GM18867 (cell line): Measurements from ENCODE around the gene NPEPL1.
"Not testable (repeated sequence)": the region's sequence is repeated elsewhere in the genome, so short reads cannot be mapped to it uniquely, and the experiment has no call there.

Experiments used
- ATAC-seq: cut with Tn5 transposase; IDR thresholded peaks from one replicate; pipeline ENCODE4 v1.9.1; 2021; ENCODE audit warnings: mild to moderate bottlenecking, moderate library complexity; ENCODE audit not compliant: unreplicated experiment

NPEPL1 gene, protein sequence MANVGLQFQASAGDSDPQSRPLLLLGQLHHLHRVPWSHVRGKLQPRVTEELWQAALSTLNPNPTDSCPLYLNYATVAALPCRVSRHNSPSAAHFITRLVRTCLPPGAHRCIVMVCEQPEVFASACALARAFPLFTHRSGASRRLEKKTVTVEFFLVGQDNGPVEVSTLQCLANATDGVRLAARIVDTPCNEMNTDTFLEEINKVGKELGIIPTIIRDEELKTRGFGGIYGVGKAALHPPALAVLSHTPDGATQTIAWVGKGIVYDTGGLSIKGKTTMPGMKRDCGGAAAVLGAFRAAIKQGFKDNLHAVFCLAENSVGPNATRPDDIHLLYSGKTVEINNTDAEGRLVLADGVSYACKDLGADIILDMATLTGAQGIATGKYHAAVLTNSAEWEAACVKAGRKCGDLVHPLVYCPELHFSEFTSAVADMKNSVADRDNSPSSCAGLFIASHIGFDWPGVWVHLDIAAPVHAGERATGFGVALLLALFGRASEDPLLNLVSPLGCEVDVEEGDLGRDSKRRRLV

DNA sequence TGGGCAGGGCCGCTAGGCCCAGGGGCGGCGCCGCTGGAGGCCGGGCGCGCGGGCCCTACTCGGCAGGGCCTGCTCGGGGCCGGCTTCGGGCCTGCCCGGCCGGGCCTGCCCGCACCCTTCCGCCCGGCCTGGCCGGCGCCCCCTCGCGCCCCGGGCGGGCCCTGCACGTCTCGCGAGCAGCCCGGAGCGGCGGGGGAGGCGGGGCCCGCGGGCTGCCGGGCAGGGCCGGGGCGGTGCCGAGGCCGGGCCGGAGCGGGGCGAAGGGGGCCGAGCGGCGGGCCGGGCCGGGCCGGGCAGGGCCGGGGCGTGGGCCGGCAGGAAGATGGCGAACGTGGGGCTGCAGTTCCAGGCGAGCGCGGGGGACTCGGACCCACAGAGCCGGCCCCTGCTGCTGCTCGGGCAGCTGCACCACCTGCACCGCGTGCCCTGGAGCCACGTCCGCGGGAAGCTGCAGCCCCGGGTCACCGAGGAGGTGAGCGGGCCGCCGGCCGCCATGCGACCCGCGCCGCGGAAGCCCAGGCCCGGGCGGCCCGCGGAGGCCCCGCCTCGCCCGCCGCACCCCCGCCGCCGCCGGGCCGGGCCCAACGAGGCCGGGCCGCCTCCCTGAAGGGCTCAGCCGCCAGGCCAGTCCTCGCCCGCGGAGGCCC, at the start of gene NPEPL1:
Gene NPEPL1, plus strand, starts transcription at position 222 of the 647 bp plus-strand sequence. Its CDS starts 101 bp downstream, at position 323.
- ATAC-seq = peak; percentile 90

DNA sequence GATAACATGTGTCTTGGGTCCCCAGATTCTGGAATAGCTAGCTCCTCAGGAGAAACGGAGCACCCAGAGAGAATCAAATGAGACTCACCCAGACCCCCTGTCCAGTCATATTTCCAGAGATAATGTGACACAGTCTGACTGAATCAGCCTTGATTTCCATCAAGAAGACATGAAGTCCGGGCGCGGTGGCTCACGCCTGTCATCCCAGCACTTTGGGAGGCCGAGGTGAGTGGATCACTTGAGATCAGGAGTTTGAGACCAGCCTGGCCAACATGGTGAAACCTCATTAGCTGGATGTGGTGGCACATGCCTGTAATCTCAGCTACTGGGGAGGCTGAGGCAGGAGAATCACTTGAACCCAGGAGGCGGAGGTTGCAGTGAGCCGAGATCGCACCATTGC, 49.7 kb upstream of the NPEPL1 start:
- ATAC-seq = not testable (repeated sequence)

DNA sequence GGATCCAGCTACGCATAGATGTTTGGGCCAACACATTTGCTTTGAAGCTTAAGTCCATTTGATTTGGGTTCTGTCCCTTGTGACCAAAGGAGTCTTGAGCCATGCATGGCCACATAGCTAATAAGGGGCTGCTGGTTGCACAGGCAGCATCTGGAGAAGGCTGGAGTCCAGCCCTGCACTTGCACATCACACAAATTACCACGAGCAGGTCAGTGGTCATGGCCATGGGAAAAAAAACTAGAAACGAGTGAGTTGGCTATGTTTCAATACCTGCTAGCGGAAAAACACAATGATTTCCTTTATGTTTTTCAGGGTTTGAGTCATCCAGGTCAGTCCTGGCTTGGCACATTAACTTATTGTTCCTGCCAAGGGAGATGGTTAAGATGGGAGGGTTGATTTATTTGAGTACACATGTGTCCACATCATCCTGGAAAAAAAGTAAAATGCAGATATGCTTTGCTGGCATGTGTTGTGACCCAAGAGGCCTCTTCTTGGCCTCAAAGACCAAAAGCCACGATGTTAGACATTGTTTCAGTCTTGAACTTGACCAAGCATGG, 47.1 kb upstream of the NPEPL1 start:
- ATAC-seq = no peak

DNA sequence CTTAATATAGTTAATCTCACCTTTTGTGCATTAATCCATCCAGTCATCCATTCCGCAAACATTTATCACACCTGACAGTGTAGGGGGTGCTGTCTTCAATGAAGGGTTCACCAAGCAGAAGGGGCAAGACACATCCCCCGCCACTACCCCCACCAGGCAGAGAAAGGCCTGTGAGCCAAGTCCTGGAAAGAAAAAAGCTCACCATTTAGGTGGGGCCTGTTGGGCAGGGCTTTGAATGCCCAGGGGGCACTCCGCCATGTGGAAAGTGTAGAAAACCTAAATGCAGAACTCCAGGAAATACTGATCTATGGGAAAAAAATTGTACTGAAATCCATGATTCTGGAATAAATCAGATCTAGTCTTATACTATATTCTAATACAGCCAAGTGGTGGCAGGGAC, 46.3 kb upstream of the NPEPL1 start:
- no peak for ATAC-seq

DNA sequence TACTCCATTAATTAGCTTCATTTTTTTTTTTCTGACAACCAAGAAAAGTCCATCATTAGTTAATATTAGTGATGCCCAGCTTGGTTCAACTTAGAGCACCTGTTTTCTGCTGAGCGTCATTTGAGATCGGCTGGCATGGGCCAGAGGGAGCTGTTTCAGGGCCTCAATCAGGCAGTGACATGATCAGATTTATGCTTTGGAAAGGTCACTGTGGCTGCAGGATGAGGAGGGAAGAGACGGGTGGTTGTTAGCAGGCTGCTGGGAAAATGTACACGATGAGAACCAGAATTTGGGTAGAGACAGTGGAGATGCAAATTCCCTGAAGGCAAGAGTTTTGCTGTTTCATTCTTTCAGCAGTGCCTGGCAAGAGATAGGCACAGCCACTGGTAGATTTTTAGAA, 45.9 kb upstream of the NPEPL1 start:
- ATAC-seq = no peak

DNA sequence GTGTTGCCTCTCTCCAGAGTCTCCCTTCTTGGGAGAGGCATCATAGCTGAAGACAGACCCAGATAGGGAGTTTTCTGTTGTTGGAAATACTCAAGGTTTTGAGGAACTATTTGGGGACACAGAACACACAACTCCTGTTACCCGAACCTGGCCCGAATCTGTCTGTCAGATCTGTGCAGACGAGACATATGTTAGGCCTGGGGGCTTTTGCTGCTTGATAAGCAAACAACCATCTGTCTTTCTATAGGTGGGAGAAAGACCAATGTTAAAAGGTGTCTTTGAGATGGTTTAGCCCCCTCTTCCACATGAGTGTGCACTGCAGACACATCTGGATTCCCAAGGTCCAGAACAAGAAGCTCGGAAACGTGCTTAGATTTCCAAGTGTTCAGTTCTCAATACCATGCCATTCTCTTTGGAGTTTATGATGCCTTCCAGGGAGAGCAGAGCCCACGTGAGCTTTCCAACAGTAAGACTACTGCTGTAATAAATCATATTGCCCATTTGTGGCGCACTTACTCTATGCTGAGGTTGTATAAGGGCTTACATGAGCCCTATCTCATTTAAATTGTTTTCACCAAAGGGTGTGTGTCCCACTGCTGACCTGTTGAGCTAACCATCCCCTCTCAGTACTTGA, 45.3 kb upstream of the NPEPL1 start:
- no peak for ATAC-seq

DNA sequence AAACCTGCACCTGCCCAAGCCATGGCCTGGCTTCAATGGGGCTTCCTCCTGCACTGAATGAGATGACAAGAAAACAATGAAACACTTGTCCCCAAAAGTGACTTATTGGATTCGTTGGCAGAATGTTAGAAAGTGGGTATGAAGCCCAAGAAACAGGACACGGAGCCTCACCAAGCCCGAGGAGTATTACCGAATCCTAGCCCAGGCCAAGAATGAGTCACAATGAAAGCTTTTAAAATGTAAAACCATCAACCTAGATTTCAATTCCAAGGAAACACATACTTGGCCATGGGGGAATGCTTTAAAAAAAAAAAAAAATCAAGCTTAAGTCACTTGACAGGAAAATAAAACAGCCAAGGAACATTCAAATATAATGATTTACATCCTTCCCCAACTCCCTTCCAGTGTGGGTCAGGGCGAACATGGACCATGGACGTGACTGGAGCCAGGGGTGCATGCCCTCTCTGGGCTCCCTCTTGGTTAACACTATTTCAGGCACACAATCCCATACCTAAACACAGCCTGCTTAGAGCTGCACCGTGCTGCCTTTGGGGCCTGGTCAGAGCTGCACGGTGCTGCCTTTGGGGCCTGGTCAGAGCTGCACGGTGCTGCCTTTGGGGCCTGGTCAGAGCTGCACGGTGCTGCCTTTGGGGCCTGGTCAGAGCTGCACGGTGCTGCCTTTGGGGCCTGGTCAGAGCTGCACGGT, 44.7 kb upstream of the NPEPL1 start:
- ATAC-seq = no peak

DNA sequence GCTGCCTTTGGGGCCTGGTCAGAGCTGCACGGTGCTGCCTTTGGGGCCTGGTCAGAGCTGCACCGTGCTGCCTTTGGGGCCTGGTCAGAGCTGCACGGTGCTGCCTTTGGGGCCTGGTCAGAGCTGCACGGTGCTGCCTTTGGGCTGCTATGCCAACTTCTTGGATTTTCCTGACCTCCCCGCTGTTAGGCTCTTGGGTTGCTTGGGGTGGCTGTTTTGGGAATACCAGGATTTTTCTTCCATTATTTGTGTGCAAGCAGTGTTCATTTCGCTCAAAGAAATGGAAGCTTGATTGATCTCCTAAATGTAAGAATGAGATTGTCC, 44.1 kb upstream of the NPEPL1 start:
- ATAC-seq = not testable (repeated sequence)

DNA sequence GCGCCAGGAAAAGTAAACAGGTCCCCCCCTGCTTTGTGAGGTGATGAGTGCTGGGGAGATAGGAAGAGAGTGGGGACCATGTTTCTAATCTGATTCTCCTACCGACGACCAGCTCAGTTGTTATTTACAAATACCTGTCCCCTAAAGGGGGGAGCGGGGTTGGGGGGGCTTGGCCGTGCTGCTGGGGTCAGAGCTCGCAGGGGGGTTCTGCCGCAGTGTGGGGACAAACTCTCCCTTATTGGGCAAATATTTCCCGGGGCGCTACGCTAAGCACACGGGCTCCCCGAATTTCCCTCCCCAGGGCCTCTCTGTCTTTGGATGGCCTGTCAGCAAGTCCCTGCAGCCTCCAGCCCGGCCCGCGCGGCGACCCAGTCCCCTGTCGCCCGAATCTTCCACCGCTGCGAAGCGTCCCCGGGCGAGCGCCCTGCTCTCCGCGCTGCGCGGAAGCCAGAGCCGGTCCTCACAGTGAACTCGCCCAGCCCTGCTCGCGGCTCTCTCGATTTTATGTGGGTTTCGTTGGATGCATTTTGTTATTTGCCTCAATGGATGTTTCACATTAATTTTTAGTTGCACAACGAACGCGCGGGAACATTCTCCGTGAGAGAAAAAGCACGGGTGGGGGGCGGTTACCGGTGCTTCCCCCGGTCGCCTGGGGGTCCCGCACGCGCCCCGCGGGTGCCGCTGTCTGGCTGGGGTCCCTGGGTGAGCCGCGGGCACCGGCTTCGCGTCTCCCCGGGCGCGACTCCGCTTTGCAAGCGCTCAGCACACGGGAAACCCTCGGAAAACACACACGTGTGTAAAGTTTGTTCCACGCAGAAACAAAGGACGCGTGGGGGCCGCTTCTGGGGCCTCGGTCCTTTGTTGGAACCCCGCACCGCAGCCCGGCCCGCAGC, 43.1 kb upstream of the NPEPL1 start:
- no peak for ATAC-seq

DNA sequence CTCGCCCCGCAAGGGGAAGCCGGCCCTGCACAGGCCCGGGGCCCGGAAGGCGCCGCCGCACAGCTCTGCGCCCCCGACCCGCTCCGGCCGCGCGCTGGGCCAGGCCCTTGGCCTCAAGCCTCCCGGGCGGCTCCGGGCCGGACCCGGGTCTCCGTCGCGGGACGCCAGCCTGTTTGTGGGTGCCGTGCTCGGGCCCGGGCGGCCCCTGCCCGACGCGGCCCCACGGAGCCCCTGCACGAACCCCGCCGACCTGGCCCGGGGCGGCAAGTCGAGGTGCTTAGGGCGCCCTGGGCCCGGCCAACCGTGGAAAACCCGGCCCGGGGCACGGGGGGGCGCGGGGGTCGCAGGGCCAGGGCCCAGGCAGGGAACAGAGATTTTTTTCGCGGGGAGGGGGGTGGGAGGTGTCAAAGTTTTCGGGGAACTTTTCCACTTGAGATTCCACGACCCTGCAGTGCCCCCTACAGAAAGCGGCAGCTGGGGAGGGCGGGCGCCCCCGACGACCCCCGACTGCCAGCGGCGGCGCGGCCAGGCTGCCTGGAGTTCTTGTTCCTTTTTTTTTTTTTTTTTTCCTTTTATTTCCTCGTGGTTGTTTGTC, 42.3 kb upstream of the NPEPL1 start:
- ATAC-seq = peak; percentile 22

DNA sequence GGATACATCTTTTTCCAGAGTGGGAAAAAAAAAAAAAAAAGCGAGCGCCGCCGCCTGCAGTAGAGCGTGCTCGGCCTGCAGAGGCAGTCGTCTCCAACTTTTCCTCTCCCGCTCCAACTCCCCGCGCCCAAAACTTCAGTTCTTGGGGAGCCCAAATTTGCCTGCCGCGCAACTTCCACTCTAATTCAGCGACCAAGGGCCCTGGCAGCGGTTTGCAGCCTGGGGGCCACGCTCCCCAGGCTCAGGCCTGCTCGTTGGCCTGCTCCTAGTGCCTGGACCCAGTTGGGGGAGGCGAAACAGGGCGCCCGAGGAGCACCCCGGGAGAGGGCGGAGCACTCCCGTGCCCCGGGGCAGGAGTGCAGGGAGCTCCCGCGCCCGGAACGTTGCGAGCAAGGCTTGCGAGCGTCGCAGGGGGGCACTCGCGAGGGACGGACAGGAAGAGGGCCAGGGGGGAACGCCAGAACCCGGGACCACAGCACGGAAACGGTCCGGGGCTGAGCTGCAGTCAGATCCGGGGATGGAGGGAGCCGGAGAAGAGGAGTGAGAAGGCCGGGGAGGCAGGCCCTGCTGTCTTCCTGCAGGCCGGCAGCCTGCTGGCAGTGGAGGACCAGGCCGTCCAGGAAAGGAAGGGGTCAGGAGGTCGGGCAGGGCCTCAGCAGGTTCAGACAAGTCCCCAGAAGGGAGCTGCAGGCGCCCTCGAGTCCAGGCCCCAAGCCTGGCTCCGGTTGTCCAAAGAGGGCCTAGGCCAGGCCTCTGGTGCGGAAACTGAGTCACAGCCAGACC, 41.6 kb upstream of the NPEPL1 start, which contains the start of gene STX16:
Gene STX16, plus strand, starts transcription at position 508 of the 783 bp plus-strand sequence. CDS start 724 bp downstream, outside the sequence.
- ATAC-seq = peak; percentile 66

DNA sequence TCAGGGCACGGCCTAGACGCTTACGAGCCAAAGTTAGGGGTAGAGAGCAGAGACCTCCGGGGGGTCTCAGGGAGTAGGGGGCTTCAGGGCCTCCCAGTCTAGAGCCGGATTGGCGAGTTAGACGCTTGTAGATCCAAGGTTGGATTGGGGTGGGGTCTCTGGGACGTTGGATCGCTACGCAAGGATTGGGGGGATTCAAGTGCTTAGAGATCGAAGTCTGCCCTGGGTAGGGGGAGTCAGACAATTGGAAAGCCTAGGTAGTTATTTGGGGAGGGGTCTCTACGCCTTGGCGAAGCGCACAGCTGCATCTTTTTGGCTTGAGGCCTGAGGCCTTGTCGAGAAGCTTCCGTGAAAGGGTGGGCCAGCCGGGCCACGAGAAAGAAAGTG, 41.0 kb upstream of the NPEPL1 start:
- no peak for ATAC-seq

DNA sequence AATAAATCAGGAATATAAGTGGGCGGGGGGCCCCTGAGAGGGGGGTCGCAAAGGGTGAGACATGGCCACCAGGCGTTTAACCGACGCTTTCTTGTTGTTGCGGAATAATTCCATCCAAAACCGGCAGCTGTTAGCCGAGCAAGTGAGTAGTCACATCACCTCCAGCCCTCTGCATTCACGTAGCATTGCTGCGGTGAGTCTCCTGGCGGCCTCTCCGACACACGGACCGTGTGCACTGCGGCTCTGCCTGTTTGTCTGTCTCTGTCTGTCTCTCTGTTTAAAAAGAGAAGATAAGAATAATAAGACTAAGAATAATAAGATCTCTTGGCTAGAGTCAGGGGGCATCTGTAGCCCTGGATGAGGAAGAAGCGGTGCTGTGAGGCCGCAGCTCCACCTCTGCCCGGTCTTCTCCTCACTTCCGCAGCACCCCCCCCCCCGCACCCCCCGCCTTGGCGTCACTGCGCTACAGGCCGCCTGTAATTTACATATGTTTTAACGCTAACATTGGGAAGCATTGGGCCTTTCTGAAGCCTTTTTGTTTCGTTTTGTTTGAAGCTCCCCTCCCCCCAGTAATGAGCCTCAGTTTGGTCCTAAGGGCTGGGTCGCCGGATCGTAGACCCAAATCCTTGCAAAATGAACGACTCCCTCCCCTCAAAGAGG, 40.5 kb upstream of the NPEPL1 start:
- ATAC-seq = peak; percentile 37

DNA sequence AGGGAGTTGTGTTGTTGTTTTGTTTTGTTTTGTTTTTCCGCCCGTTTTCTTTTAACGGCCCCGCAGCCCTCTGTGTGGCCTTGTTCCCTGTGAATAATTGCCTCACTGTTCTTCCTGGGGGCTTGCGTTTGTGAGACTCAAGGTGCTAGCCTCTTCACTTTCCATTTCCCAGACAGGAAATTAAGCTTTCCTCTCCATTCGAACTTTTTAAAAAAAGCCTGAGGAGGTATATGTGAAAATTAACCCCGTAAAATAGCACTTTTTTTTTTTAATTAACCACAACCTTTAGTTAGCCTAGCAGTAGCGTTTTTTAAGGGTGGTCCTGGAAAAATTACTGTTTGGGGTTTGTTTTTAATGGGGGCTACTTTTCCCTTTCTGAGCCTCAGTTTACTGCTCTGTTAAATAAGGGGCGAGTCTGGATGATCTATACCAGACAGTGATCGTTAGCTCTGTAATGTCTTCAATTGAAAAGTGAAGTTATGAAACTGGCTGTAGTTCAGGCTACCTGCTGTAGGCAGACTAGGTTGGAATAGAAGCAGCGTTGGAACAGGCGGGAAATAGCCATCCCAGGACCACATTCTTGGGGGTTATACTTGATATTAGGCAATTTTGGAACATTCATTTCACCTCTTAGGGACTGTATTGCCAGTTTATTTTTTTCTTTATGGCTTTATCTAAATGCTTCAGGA, 39.9 kb upstream of the NPEPL1 start:
- peak; percentile 4 for ATAC-seq

DNA sequence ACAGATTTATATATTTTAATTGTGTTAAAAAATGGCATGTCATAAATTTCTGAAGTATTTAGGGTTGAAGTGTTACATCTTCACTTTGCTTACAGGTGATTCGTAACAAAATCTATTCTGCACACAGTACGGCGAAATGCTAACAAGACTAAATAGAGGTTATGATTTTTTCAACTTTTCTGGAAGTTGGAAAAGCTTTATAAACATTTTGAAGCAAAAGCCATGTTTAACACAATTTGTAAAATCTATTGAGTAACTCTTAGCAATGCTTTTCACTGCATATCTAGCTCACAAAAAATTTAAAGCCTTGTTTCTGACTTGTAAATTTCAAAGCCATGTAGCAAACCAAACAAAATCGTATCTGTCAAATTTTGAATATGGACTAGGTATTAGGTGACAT, 38.3 kb upstream of the NPEPL1 start:
- ATAC-seq = no peak

DNA sequence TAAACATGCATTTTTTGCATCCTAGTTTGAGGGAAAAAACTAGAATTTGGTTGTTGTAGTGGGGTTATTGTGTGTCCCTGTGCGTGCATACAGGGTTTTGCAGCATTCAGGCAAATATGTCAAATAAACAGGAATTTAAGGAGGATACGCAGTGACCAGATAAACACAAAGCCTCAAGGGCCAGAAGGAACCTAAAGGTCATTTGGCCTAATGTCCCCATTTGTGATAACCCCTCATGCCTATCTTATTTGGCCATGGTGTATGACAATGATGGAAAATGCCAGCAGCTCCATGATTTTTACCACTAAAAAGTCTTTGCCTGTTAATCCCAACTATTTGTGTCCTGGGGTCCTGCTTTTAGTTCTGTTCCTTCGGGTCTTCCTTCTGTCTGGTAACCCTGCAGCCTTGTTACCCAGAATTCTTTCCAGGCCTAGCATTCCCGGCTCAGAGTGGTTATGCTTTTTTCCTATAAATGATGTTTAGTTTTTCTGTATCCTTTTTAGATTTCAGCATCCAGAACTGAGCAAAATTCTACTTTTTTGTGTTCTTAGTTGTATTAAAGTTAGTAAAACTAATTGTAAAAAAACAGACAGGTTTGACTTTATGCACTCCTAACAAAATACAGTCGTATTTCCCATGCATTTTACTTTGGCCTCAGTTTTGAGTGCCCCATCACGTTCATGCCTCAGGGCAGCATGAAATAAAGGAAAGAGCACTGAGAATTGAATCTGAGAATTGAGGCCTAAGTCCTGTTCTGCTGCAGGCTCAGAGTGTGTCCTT, 37.1 kb upstream of the NPEPL1 start:
- ATAC-seq = no peak

DNA sequence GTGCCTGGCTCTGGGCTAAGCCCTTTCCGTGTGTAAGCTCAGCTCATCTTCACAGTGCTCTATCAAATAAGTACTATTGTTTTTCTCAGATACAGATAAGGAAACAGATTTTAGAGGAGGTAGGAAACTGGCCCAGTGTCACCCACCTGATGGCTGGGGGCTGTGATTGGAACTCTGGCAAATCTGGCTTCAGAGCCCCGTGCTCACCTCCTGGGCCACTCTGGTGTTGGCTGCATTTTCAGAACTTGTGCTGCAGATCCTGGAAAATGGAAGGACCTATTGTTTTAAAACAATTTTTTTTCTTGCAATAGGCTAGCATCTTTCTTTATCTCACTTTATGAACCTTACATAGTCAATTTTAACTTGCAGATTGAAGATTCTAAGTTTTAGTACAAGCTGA, 35.8 kb upstream of the NPEPL1 start:
- ATAC-seq = no peak
